Sigmoid colon (tissue), 4 donors: ENCODE data around the gene WIPF2.

ENCODE experiments used
- CTCF ChIP-seq, 4 experiments: fragments of 450-650 bp in 3 of 4; fragments of 200-600 bp in 1 of 4; IDR thresholded peaks; one replicate each; pipeline ENCODE4 v1.5.1; 2016 to 2019; ENCODE audit warnings: antibody characterized with exemption in 4 of 4, mild to moderate bottlenecking in 3 of 4, moderate library complexity in 2 of 4
- POLR2AphosphoS5 ChIP-seq, 4 donors: sonication (generic); formaldehyde crosslinking; IDR thresholded peaks; one replicate each; pipeline ENCODE4 v1.6.1; 2017; ENCODE audit warnings: antibody characterized with exemption in 4 of 4

GRCh38 chr17:40218006-40218739 is 931 bp upstream of the WIPF2 start:
- TF ChIP-seq CTCF (IDR thresholded peaks at IDR 0.05) (no peak), POLR2AphosphoS5 (IDR thresholded peaks at IDR 0.05) (no peak)
